Peyer's patch (tissue), 4 donors: ENCODE results near the gene BOD1. TPM values are rescaled to one million over a fixed set of nuclear protein-coding genes. Genes with fewer than 3 reads are reported as not detected.

Source experiments
- DNase-seq, 3 donors: peaks; one replicate each; pipeline ENCODE4 v3.0.0-alpha.2; 2017 to 2019
- H3K27ac ChIP-seq, 4 donors: fragments of 200-600 bp; sonication (generic); one replicate each; pipeline ENCODE4 v1.5.1; 2016 to 2019
- H3K27me3 ChIP-seq, 2 donors: fragments of 200-600 bp; sonication (generic); one replicate each; pipeline ENCODE4 v1.5.1; 2019
- H3K36me3 ChIP-seq, 3 donors: fragments of 200-600 bp; sonication (generic); one replicate each; pipeline ENCODE4 v1.5.1; 2016 to 2019
- H3K4me1 ChIP-seq, 4 donors: fragments of 200-600 bp; sonication (generic); one replicate each; pipeline ENCODE4 v1.5.1; 2016 to 2019
- H3K4me3 ChIP-seq, 4 donors: fragments of 200-600 bp; sonication (generic); 1 replicate in 3 of 4; 2 replicates in 1 of 4; pipeline ENCODE4 v1.5.1; 2016 to 2019; ENCODE audit warnings: mild to moderate bottlenecking in 1 of 4
- H3K9me3 ChIP-seq, 4 donors: fragments of 200-600 bp; sonication (generic); one replicate each; pipeline ENCODE4 v1.5.1; 2016 to 2019; ENCODE audit warnings: mild to moderate bottlenecking in 1 of 4
- CTCF ChIP-seq, 6 experiments: fragments of 450-650 bp in 4 of 6; fragments of 200-600 bp in 2 of 6; sonication (generic) in 1 of 6; IDR thresholded peaks; one replicate each; pipeline ENCODE4 v1.5.1; 2017 to 2019; ENCODE audit warnings: antibody characterized with exemption in 6 of 6, mild to moderate bottlenecking in 3 of 6, moderate library complexity in 1 of 6
- POLR2A ChIP-seq, 2 donors: fragments of 450-650 bp; IDR thresholded peaks; one replicate each; pipeline ENCODE4 v1.5.1; 2017; ENCODE audit warnings: antibody characterized with exemption in 2 of 2, mild to moderate bottlenecking in 2 of 2, moderate library complexity in 2 of 2
- total RNA-seq, 4 donors: library from RNA; depleted of rRNA; stranded (reverse); fragments of >200 nt; gene quantifications; one replicate each; pipeline ENCODE4 v1.1.0, GENCODE V29; 2016

BOD1 gene
- total RNA-seq, 4 donors from 2014 or later: 21.0 to 57.8 (median 27.3) TPM

- no peaks in the 10 kb centered on the region for H3K36me3 ChIP-seq
- no peak overlapping the region for H3K4me3 ChIP-seq
- no peaks in the 10 kb centered on the region for H3K4me1 ChIP-seq
- H3K9me3 ChIP-seq: no peaks in the 10 kb centered on the region
- DNase-seq: peak in 1 of 3 donors; percentile 8
- no peaks in the 10 kb centered on the region for H3K27me3 ChIP-seq
- TF ChIP-seq POLR2A (IDR thresholded peaks at IDR 0.05): no peak
- TF ChIP-seq CTCF (IDR thresholded peaks at IDR 0.05): no peak
- no peak overlapping the region for H3K27ac ChIP-seq
These were observed 31.9 kb upstream of the BOD1 start for GRCh38 chr5:173648308-173648866.

GRCh38 chr5:173646692-173647091 lies 30.2 kb upstream of the BOD1 start:
- Histone ChIP-seq H3K9me3 (no peaks in the 10 kb centered on the region), H3K27ac (no peak overlapping the region), H3K4me1 (no peaks in the 10 kb centered on the region), H3K4me3 (no peak overlapping the region), H3K27me3 (no peaks in the 10 kb centered on the region), H3K36me3 (no peaks in the 10 kb centered on the region)
- no peak for TF ChIP-seq CTCF (IDR thresholded peaks at IDR 0.05)
- TF ChIP-seq POLR2A (IDR thresholded peaks at IDR 0.05): no peak
- DNase-seq: no peak

- Histone ChIP-seq H3K9me3 (no peaks in the 10 kb centered on the region), H3K4me1 (no peaks in the 10 kb centered on the region), H3K27ac (no peak overlapping the region), H3K36me3 (no peaks in the 10 kb centered on the region), H3K27me3 (no peaks in the 10 kb centered on the region), H3K4me3 (no peak overlapping the region)
- DNase-seq: peak in 1 of 3 donors; percentile 34
- no peak for TF ChIP-seq CTCF (IDR thresholded peaks at IDR 0.05)
- TF ChIP-seq POLR2A (IDR thresholded peaks at IDR 0.05): no peak
These were observed 29.6 kb upstream of the BOD1 start for GRCh38 chr5:173645890-173646574.

- no peaks in the 10 kb centered on the region for H3K4me1 ChIP-seq
- TF ChIP-seq POLR2A (IDR thresholded peaks at IDR 0.05): no peak
- no peak for TF ChIP-seq CTCF (IDR thresholded peaks at IDR 0.05)
- H3K4me3 ChIP-seq: no peak overlapping the region
- no peak overlapping the region for H3K27ac ChIP-seq
- H3K27me3 ChIP-seq: no peaks in the 10 kb centered on the region
- H3K9me3 ChIP-seq: no peaks in the 10 kb centered on the region
- DNase-seq: no peak
- no peaks in the 10 kb centered on the region for H3K36me3 ChIP-seq
These were observed 29.0 kb upstream of the BOD1 start for GRCh38 chr5:173645437-173645807.

GRCh38 chr5:173644673-173645436 lies 28.4 kb upstream of the BOD1 start:
- no peak overlapping the region for H3K4me3 ChIP-seq
- DNase-seq: peak in 1 of 3 donors; percentile 17
- H3K27ac ChIP-seq: no peak overlapping the region
- H3K27me3 ChIP-seq: no peaks in the 10 kb centered on the region
- H3K9me3 ChIP-seq: no peaks in the 10 kb centered on the region
- H3K36me3 ChIP-seq: no peaks in the 10 kb centered on the region
- TF ChIP-seq POLR2A (IDR thresholded peaks at IDR 0.05) (no peak), CTCF (IDR thresholded peaks at IDR 0.05) (no peak)
- H3K4me1 ChIP-seq: no peaks in the 10 kb centered on the region
